B cell (primary cell): Measurements from ENCODE around the gene PNN. TPM values are rescaled to one million over a fixed set of nuclear protein-coding genes. Genes with fewer than 3 reads are reported as not detected.
"Not testable (repeated sequence)": the region's sequence is repeated elsewhere in the genome, so short reads cannot be mapped to it uniquely, and the experiment has no call there.

Source experiments
- ATAC-seq: fragments of 200-7000 bp; cut with Tn5 transposase; one replicate; pipeline ENCODE4 v1.10.0; 2021; ENCODE audit warnings: low read depth, mild to moderate bottlenecking, moderate number of reproducible peaks, moderate library complexity
- CTCF ChIA-PET: fragments of 350-600 bp; sonication (Branson Sonifier 250); formaldehyde crosslinking; loops from one replicate; lab custom pipeline; 2021; ENCODE audit warnings: antibody characterized with exemption, inconsistent platforms; lab: Charles Lee
- POLR2A ChIA-PET: fragments of 350-600 bp; sonication (Branson Sonifier 250); formaldehyde crosslinking; loops from one replicate; lab custom pipeline; 2021; ENCODE audit warnings: antibody characterized with exemption; lab: Charles Lee
- DNase-seq: peaks from one replicate; pipeline ENCODE4 v3.0.0; 2013
- H2AFZ ChIP-seq: 2 replicates; pipeline ENCODE4 v1.6.1; 2012; ENCODE audit warnings: mild to moderate bottlenecking, low read depth, low read length; ENCODE audit not compliant: insufficient read depth, poor library complexity, severe bottlenecking
- H3K27ac ChIP-seq, 2 donors: 1 replicate in 1 of 2; 2 replicates in 1 of 2; pipeline ENCODE4 v1.5.1; 2012 to 2013; ENCODE audit warnings: low read length in 2 of 2, mild to moderate bottlenecking in 2 of 2, moderate library complexity in 1 of 2
- H3K27me3 ChIP-seq, 4 experiments: fragments of 200-600 bp in 1 of 4; sonication (generic) in 1 of 4; replicated peaks in 1 of 4; 1 replicate in 2 of 4; 2 replicates in 2 of 4; pipeline versions ENCODE4 v1.6.1 to v1.7.0; 2013 to 2016; ENCODE audit warnings: low read length in 3 of 4, mild to moderate bottlenecking in 2 of 4, mixed read lengths in 1 of 4, moderate library complexity in 1 of 4; ENCODE audit not compliant: insufficient read depth in 4 of 4, control insufficient read depth in 3 of 4; ENCODE audit errors: control extremely low read depth in 1 of 4
- H3K36me3 ChIP-seq, 2 experiments: replicated peaks in 1 of 2; 1 replicate in 1 of 2; 2 replicates in 1 of 2; pipeline versions ENCODE4 v1.6.1 to v1.7.1; 2013; ENCODE audit warnings: low read length in 1 of 2; ENCODE audit not compliant: insufficient read depth in 2 of 2, control insufficient read depth in 1 of 2; ENCODE audit errors: control extremely low read depth in 1 of 2, extremely low read depth in 1 of 2
- H3K4me1 ChIP-seq, 2 donors: fragments of 200-600 bp in 1 of 2; sonication (generic) in 1 of 2; 1 replicate in 1 of 2; 2 replicates in 1 of 2; pipeline versions ENCODE4 v1.5.1 to v1.6.1; 2013 to 2017; ENCODE audit warnings: low read length in 2 of 2; ENCODE audit not compliant: control insufficient read depth in 2 of 2, insufficient read depth in 2 of 2
- H3K4me2 ChIP-seq: replicated peaks from 2 replicates; pipeline ENCODE3; 2012; ENCODE audit warnings: mild to moderate bottlenecking, low read depth, low read length; ENCODE audit not compliant: poor library complexity, severe bottlenecking
- H3K4me3 ChIP-seq, 5 experiments: fragments of 200-600 bp in 1 of 5; sonication (generic) in 1 of 5; 1 replicate in 3 of 5; 2 replicates in 2 of 5; pipeline versions ENCODE4 v1.5.1 to v1.7.0; 2011 to 2016; ENCODE audit warnings: low read length in 4 of 5, mild to moderate bottlenecking in 4 of 5, low read depth in 2 of 5, control low read depth in 1 of 5, moderate library complexity in 1 of 5; ENCODE audit not compliant: insufficient read depth in 1 of 5; ENCODE audit errors: control extremely low read depth in 1 of 5, extremely low read depth in 1 of 5
- H3K79me2 ChIP-seq: fragments of 200-600 bp; sonication (generic); one replicate; pipeline ENCODE4 v1.6.0; 2016; ENCODE audit warnings: low read length; ENCODE audit not compliant: control insufficient read depth, insufficient read depth
- H3K9ac ChIP-seq: fragments of 200-600 bp; sonication (generic); 2 replicates; pipeline ENCODE4 v1.6.1; 2017; ENCODE audit warnings: mild to moderate bottlenecking, low read length, moderate library complexity
- H3K9me3 ChIP-seq, 3 donors: one replicate each; pipeline versions ENCODE4 v1.6.1 to v1.7.1; 2013; ENCODE audit warnings: low read length in 2 of 3; ENCODE audit not compliant: control insufficient read depth in 2 of 3, insufficient read depth in 1 of 3; ENCODE audit errors: control extremely low read depth in 1 of 3
- H4K20me1 ChIP-seq: 2 replicates; pipeline ENCODE4 v1.6.0; 2012; ENCODE audit warnings: mild to moderate bottlenecking, low read length; ENCODE audit not compliant: insufficient read depth, control insufficient read depth, poor library complexity, severe bottlenecking
- H3K27ac Mint-ChIP-seq: one replicate; pipeline ENCODE4 v1.8.0; 2021; ENCODE audit warnings: mixed read lengths
- H3K27me3 Mint-ChIP-seq: one replicate; pipeline ENCODE4 v1.8.0; 2021; ENCODE audit warnings: mixed read lengths
- H3K4me1 Mint-ChIP-seq: one replicate; pipeline ENCODE4 v1.8.0; 2021; ENCODE audit warnings: mixed read lengths
- H3K4me3 Mint-ChIP-seq: one replicate; pipeline ENCODE4 v1.8.0; 2021; ENCODE audit warnings: mixed read lengths
- H3K9me3 Mint-ChIP-seq: one replicate; pipeline ENCODE4 v1.8.0; 2022; ENCODE audit warnings: mixed read lengths; ENCODE audit not compliant: insufficient read depth
- EZH2 ChIP-seq: IDR thresholded peaks from 2 replicates; pipeline ENCODE4 v1.6.1; 2012; ENCODE audit warnings: borderline replicate concordance, low read depth, mild to moderate bottlenecking, moderate library complexity, low read length; ENCODE audit not compliant: insufficient read depth, poor library complexity, severe bottlenecking
- WGBS: methylation state at CpG from one replicate; pipeline ENCODE4 v1.1.5; 2013; ENCODE audit warnings: missing lambda C conversion rate; ENCODE audit not compliant: insufficient coverage; 5-methylcytosine and 5-hydroxymethylcytosine counted together
- intact Hi-C: fragments of 100-400 bp; cut with micrococcal nuclease; formaldehyde crosslinking; loops from one replicate; pipeline ENCODE4 v1.10.0; 2022
- polyA plus RNA-seq: library from polyadenylated mRNA; depleted of rRNA; stranded (reverse); fragments of >200 nt; gene quantifications from 2 replicates; pipeline ENCODE4 v1.2.3, GENCODE V29; 2012
- total RNA-seq, 2 donors: library from RNA; stranded (reverse); fragments of 120-200 nt in 1 of 2; gene quantifications; 1 replicate in 1 of 2; 2 replicates in 1 of 2; pipeline versions ENCODE4 v1.2.3 to v1.2.4, GENCODE V29; 2013 to 2022
- TF ChIP-seq, protein P1 (sequence below): fragments of 200-600 bp; IDR thresholded peaks from one replicate; pipeline ENCODE4 v1.8.0; 2022; ENCODE audit warnings: antibody characterized with exemption, mild to moderate bottlenecking

PNN gene
- total and polyA plus RNA-seq, 2 donors (not counting 1 experiment from before 2014, with no cell fraction given), result 49.7 to 134 TPM

DNA sequence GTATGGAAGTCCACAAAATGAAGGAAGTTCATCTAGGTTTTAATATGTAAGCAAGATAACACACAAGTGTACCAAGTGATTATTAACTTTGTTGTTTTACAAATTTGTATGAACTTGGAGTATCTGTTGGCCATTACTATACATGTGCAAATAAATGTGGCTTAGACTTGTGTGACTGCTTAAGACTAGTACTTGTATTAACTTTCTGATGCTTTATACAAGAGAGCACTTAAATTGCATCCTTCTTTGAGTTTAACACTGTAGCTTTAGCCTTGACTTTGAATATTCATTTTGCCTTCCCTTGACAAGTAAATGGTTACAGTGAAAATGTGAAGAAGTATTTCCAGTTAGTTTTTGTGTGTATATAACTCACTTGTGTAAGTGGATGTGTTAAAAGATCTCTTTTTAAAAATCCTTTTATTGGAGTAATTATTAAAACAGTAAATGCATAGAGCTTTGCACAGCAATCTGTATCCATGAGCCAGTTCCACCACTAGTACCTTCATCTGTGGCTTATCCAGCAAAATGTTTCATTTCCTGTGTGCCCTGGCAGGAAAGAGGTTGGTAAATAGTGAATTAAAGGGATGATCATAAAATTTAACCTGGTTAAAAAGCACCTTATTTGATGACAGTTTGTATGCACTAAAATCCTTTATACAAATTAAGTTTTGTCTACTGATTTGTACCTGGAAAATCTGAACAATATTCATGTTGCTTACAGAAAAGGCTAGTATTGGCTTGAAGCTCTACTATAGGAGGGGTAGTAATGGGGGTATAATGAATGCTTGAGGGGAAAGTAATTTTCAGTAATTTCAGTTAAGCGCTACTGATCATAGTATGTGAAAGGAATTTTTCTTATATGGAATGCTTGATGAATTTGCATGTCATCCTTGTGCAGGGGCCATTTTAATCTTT lies 8.0 kb downstream of the PNN start:
- DNase-seq, result no peak
- no peaks in the 10 kb centered on the region for H3K4me1 ChIP-seq
- peaks cover 3% of the 10 kb centered on the region for H3K4me1 Mint-ChIP-seq
- H3K4me3 ChIP-seq, result no peak overlapping the region
- H3K9ac ChIP-seq, result no peak overlapping the region
- POLR2A ChIA-PET, result interaction anchor here (0.7 kb wide), 1 partner anchor 210 kb away, joined by 13 read pairs; no protein-coding TSS in a partner anchor
- H3K27ac ChIP-seq, result no peak overlapping the region
- WGBS, result no CpG with 5 or more reads among the region's 1 CpG
- intact Hi-C loops, result no loop called here
- H3K27ac Mint-ChIP-seq, result no peak overlapping the region
- no peaks in the 10 kb centered on the region for H3K9me3 ChIP-seq
- TF ChIP-seq EZH2, result no peak
- TF ChIP-seq, protein P1, sequence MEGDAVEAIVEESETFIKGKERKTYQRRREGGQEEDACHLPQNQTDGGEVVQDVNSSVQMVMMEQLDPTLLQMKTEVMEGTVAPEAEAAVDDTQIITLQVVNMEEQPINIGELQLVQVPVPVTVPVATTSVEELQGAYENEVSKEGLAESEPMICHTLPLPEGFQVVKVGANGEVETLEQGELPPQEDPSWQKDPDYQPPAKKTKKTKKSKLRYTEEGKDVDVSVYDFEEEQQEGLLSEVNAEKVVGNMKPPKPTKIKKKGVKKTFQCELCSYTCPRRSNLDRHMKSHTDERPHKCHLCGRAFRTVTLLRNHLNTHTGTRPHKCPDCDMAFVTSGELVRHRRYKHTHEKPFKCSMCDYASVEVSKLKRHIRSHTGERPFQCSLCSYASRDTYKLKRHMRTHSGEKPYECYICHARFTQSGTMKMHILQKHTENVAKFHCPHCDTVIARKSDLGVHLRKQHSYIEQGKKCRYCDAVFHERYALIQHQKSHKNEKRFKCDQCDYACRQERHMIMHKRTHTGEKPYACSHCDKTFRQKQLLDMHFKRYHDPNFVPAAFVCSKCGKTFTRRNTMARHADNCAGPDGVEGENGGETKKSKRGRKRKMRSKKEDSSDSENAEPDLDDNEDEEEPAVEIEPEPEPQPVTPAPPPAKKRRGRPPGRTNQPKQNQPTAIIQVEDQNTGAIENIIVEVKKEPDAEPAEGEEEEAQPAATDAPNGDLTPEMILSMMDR, result no peak
- peaks cover 3% of the 10 kb centered on the region for H3K79me2 ChIP-seq
- CTCF ChIA-PET, result interaction anchor here (0.7 kb wide), 1 partner anchor 39 kb away, joined by 3 read pairs; no protein-coding TSS in a partner anchor
- no peak overlapping the region for H2AFZ ChIP-seq
- H3K4me2 ChIP-seq, result no peak overlapping the region
- H3K27me3 ChIP-seq, result no peaks in the 10 kb centered on the region
- peaks cover 21% of the 10 kb centered on the region for H4K20me1 ChIP-seq
- no peaks in the 10 kb centered on the region for H3K9me3 Mint-ChIP-seq
- peaks cover 28 to 72% of the 10 kb centered on the region in 2 experiments for H3K36me3 ChIP-seq
- no peaks in the 10 kb centered on the region for H3K27me3 Mint-ChIP-seq
- no peak overlapping the region for H3K4me3 Mint-ChIP-seq
- no peak for ATAC-seq

DNA sequence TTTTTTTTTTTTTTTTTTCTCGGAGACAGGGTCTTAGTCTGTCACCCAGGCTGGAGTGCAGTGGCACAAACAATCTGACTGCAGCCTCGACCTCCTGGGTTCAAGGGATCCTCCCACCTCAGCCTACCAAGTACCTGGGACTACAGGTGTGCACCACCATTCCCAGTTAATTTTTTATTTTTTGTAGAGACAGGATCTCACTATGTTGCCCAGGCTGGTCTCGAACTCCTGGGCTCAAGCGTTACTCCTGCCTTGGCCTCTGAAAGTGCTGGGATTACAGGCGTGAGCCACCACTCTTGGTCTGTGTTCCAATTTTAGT lies 8.6 kb downstream of the PNN start:
- H3K27me3 ChIP-seq, H3K79me2 ChIP-seq, H3K9me3 ChIP-seq, intact Hi-C loops, DNase-seq, H3K4me3 Mint-ChIP-seq, H3K4me3 ChIP-seq, H2AFZ ChIP-seq, H3K4me2 ChIP-seq, H3K4me1 ChIP-seq, H3K27me3 Mint-ChIP-seq, H3K4me1 Mint-ChIP-seq, ATAC-seq, H3K27ac ChIP-seq, H3K9ac ChIP-seq, H3K27ac Mint-ChIP-seq, H3K9me3 Mint-ChIP-seq: not testable (repeated sequence)
- POLR2A ChIA-PET, result interaction anchor here (0.7 kb wide), 1 partner anchor 210 kb away, joined by 13 read pairs; no protein-coding TSS in a partner anchor
- CTCF ChIA-PET, result interaction anchor here (0.7 kb wide), 1 partner anchor 40 kb away, joined by 3 read pairs; no protein-coding TSS in a partner anchor
- H4K20me1 ChIP-seq, result peaks cover 17% of the 10 kb centered on the region
- WGBS, result 100% methylated on average over 2 of the region's 5 CpGs
- H3K36me3 ChIP-seq, result peaks cover 28 to 66% of the 10 kb centered on the region in 2 experiments
